SKM-1 treated with dmso at 0.1 percent for 144 hours (cell line): ENCODE measurements around the gene CPN2.

Experiments used
- DNase-seq: peaks from one replicate; lab custom pipeline; 2025; ENCODE audit not compliant: unreplicated experiment; lab: John Stamatoyannopoulos, UW

CPN2 gene

GRCh38 chr3:194298331-194299227 is 52.5 kb downstream of the CPN2 start:
- DNase-seq = no peak

GRCh38 chr3:194296454-194297263 is 54.5 kb downstream of the CPN2 start:
- no peak for DNase-seq

- no peak for DNase-seq
These were observed 56.3 kb downstream of the CPN2 start for GRCh38 chr3:194294895-194295214.

- DNase-seq = no peak
These were observed 56.8 kb downstream of the CPN2 start for GRCh38 chr3:194294199-194294894.

- DNase-seq = no peak
These were observed 57.5 kb downstream of the CPN2 start for GRCh38 chr3:194293546-194294198.

GRCh38 chr3:194292331-194292730 is 58.8 kb downstream of the CPN2 start:
- no peak for DNase-seq
